Calu3 (cell line): ENCODE measurements around the gene OR4X1. TPM values are rescaled to one million over a fixed set of nuclear protein-coding genes. Genes with fewer than 3 reads are reported as not detected.

Experiments
- BruUV-seq: library from RNA; stranded (reverse); fragments of 400-500 nt; replicated peaks from 2 replicates; lab custom pipeline; 2021; lab: Mats Ljungman, UMichigan
- CTCF ChIA-PET: fragments of 300-600 bp; sonication (Branson Sonifier 250); formaldehyde crosslinking; loops from one replicate; lab custom pipeline; 2022; ENCODE audit warnings: antibody characterized with exemption; lab: Charles Lee
- DNase-seq: peaks from one replicate; pipeline ENCODE4 v3.0.0; 2022
- H3K27ac Mint-ChIP-seq: one replicate; pipeline ENCODE4 v1.8.0; 2022; ENCODE audit warnings: mixed read lengths; ENCODE audit not compliant: unreplicated experiment
- H3K27me3 Mint-ChIP-seq: one replicate; pipeline ENCODE4 v1.8.0; 2022; ENCODE audit warnings: mixed read lengths; ENCODE audit not compliant: unreplicated experiment
- H3K36me3 Mint-ChIP-seq: one replicate; pipeline ENCODE4 v1.8.0; 2022; ENCODE audit warnings: mild to moderate bottlenecking, moderate library complexity, mixed read lengths; ENCODE audit not compliant: insufficient read depth, unreplicated experiment
- H3K4me1 Mint-ChIP-seq: one replicate; pipeline ENCODE4 v1.8.0; 2022; ENCODE audit warnings: mild to moderate bottlenecking, low read depth, mixed read lengths; ENCODE audit not compliant: unreplicated experiment
- H3K4me3 Mint-ChIP-seq: one replicate; pipeline ENCODE4 v1.8.0; 2022; ENCODE audit warnings: mild to moderate bottlenecking, low read depth, moderate library complexity, mixed read lengths; ENCODE audit not compliant: unreplicated experiment
- H3K9me3 Mint-ChIP-seq: one replicate; pipeline ENCODE4 v1.8.0; 2022; ENCODE audit warnings: low read depth, mixed read lengths; ENCODE audit not compliant: unreplicated experiment
- CTCF ChIP-seq: fragments of 200-600 bp; IDR thresholded peaks from one replicate; pipeline ENCODE4 v1.8.0; 2022; ENCODE audit warnings: antibody characterized with exemption; ENCODE audit not compliant: unreplicated experiment
- intact Hi-C: fragments of 100-400 bp; cut with micrococcal nuclease; formaldehyde crosslinking; loops from one replicate; pipeline ENCODE4 v1.10.0; 2022; ENCODE audit not compliant: unreplicated experiment
- total RNA-seq: library from RNA; stranded (reverse); gene quantifications from 2 replicates; pipeline ENCODE4 v1.2.3, GENCODE V29; 2022

The OR4X1 gene
- total RNA-seq, 1 experiment from 2014 or later, result not detected

- Mint-ChIP-seq H3K27ac (no peak overlapping the region), H3K4me1 (no peaks in the 10 kb centered on the region), H3K9me3 (no peaks in the 10 kb centered on the region), H3K4me3 (no peak overlapping the region), H3K27me3 (peaks cover 20% of the 10 kb centered on the region), H3K36me3 (no peaks in the 10 kb centered on the region)
- no peak for DNase-seq
- intact Hi-C loops, result no loop called here
- TF ChIP-seq CTCF, result no peak
- no TSS peak for BruUV-seq
- CTCF ChIA-PET, result no interaction called here
Measured at GRCh38 chr11:48242501-48242900, 21.2 kb upstream of the OR4X1 start.

- Mint-ChIP-seq H3K4me3 (no peak within 1 kb of the TSS), H3K9me3 (no peaks in the 10 kb centered on the region), H3K27ac (no peak within 1 kb of the TSS), H3K36me3 (no peaks in the 10 kb centered on the region), H3K27me3 (peaks cover 20% of the 10 kb centered on the region), H3K4me1 (no peaks in the 10 kb centered on the region)
- no TSS peak for BruUV-seq
- intact Hi-C loops, result no loop called here
- no peak for DNase-seq
- TF ChIP-seq CTCF, result no peak
- CTCF ChIA-PET, result interaction anchor here (0.9 kb wide), 1 partner anchor 17 kb away, joined by 3 read pairs; no protein-coding TSS in a partner anchor
Measured at GRCh38 chr11:48244804-48245203, 18.9 kb upstream of the OR4X1 start, which contains the start of gene OR4X2. Gene OR4X2 (plus strand): TSS chr11:48245104. CDS start chr11:48245104, 0 bp downstream.

GRCh38 chr11:48248902-48249301 is 14.8 kb upstream of the OR4X1 start:
- Mint-ChIP-seq H3K9me3 (no peaks in the 10 kb centered on the region), H3K27ac (no peak overlapping the region), H3K4me3 (no peak overlapping the region), H3K27me3 (peaks cover 9% of the 10 kb centered on the region), H3K4me1 (no peaks in the 10 kb centered on the region), H3K36me3 (no peaks in the 10 kb centered on the region)
- CTCF ChIA-PET, result no interaction called here
- TF ChIP-seq CTCF, result no peak
- BruUV-seq, result no TSS peak
- intact Hi-C loops, result no loop called here
- DNase-seq, result no peak

GRCh38 chr11:48261600-48261999 is 2.1 kb upstream of the OR4X1 start:
- CTCF ChIA-PET, result interaction anchor here (1.0 kb wide), 1 partner anchor 16 kb away, joined by 3 read pairs; the partner anchor contains the start of gene OR4X2
- no TSS peak for BruUV-seq
- no peaks in the 10 kb centered on the region for H3K9me3 Mint-ChIP-seq

More at GRCh38 chr11:48261600-48261999, 2.1 kb upstream of the OR4X1 start:
- DNase-seq, result no peak
- no peak for TF ChIP-seq CTCF
- no peaks in the 10 kb centered on the region for H3K27me3 Mint-ChIP-seq
- H3K4me3 Mint-ChIP-seq, result no peak overlapping the region
- H3K27ac Mint-ChIP-seq, result no peak overlapping the region
- H3K4me1 Mint-ChIP-seq, result no peaks in the 10 kb centered on the region
- no peaks in the 10 kb centered on the region for H3K36me3 Mint-ChIP-seq
- intact Hi-C loops, result no loop called here
